Duodenal mucosa (tissue), 2 donors: ENCODE results near the gene OPA3.
"Not testable (repeated sequence)": the region's sequence is repeated elsewhere in the genome, so short reads cannot be mapped to it uniquely, and the experiment has no call there.

Experiments used
- H3K27ac ChIP-seq: one replicate; pipeline ENCODE4 v1.7.0; 2013; ENCODE audit warnings: low read depth, low read length
- H3K27me3 ChIP-seq, 2 donors: one replicate each; pipeline ENCODE4 v1.7.0; 2013; ENCODE audit warnings: low read length in 2 of 2, control low read depth in 1 of 2; ENCODE audit not compliant: insufficient read depth in 2 of 2, control insufficient read depth in 1 of 2
- H3K36me3 ChIP-seq, 2 donors: one replicate each; pipeline ENCODE4 v1.7.0; 2013; ENCODE audit warnings: low read length in 2 of 2, control low read depth in 1 of 2; ENCODE audit not compliant: insufficient read depth in 2 of 2, control insufficient read depth in 1 of 2
- H3K4me1 ChIP-seq, 2 donors: one replicate each; pipeline ENCODE4 v1.7.0; 2013; ENCODE audit warnings: low read length in 2 of 2, control low read depth in 1 of 2; ENCODE audit not compliant: insufficient read depth in 2 of 2, control insufficient read depth in 1 of 2
- H3K4me3 ChIP-seq, 2 donors: one replicate each; pipeline ENCODE4 v1.7.0; 2013; ENCODE audit warnings: low read length in 2 of 2, low read depth in 1 of 2
- H3K9ac ChIP-seq, 2 donors: one replicate each; pipeline ENCODE4 v1.7.0; 2013; ENCODE audit warnings: low read length in 2 of 2, low read depth in 1 of 2
- H3K9me3 ChIP-seq, 2 donors: one replicate each; pipeline ENCODE4 v1.7.0; 2013; ENCODE audit warnings: low read length in 2 of 2, control low read depth in 1 of 2; ENCODE audit not compliant: control insufficient read depth in 1 of 2

Gene OPA3

DNA sequence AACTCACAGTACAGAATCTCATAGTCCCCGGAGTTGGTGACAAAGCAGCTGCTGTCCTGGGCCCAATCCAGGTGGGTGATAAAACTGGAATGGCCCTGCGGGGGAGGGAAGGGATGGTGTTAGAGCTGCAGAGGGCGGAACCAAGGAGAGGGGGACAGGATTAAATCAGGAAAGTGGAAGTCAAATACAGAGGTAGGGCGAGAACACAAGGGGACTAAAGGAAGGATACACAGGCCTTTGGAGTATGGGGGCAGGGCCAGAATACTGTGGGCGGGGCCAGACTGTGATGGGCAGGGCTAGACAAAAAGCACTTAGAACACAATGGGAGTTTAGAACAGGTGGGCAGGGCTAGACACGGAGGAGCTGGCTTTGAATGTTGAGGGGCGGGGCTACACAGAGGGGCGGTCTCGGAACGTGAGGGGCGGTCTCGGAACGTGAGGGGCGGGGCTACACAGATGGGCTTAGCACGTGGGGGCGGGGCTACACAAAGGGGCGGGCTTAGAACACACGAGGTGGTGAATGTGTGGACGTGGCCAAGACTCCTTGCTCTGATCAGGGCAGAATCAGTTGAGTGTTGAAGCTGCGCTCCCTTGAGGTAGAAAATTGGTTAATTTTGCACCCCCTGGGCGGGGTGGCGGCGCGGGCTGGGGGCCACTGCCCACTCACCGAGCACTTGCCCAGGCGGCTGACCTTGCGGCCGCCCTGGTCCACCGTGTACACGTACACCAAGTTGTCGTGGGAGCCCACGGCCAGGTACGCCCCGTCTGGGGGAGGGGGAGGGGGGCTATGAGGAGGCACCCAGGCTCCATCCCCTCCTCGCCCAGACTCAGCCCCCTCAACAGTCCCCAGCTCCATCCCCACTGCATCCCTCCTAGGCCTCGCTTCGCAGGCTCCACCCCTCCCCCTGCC lies 31.4 kb upstream of the OPA3 start:
- Histone ChIP-seq H3K4me1 (peaks cover 12 to 13% of the 10 kb centered on the region in 2 donors), H3K27ac (peak overlapping the region; percentile 56), H3K36me3 (peaks cover 0 to 53% of the 10 kb centered on the region in 2 donors), H3K9me3 (no peaks in the 10 kb centered on the region), H3K4me3 (peak overlapping the region in 1 of 2 donors; percentile 47), H3K9ac (no peak overlapping the region), H3K27me3 (no peaks in the 10 kb centered on the region)

DNA sequence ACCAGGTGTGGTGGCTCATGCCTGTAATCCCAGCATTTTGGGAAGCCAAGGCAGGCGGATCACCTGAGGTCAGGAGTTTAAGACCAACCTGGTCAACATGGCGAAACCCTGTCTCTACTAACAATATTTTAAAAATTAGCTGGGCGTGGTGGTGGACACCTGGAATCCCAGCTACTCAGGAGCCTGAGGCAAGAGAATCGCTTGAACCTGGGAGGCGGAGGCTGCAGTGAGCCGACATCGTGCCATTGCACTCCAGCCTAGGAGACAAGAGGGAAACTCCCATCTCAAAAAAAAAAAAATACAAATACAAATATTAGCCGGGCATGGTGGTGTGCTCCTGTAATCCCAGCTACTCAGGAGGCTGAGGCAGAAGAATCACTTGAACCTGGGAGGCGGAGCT lies 30.5 kb upstream of the OPA3 start:
- Histone ChIP-seq H3K36me3 (peaks cover 0 to 52% of the 10 kb centered on the region in 2 donors), H3K4me1 (peaks cover 12 to 13% of the 10 kb centered on the region in 2 donors), H3K27ac (peak overlapping the region; percentile 73)
- H3K9me3 ChIP-seq, H3K27me3 ChIP-seq, H3K9ac ChIP-seq, H3K4me3 ChIP-seq: not testable (repeated sequence)

DNA sequence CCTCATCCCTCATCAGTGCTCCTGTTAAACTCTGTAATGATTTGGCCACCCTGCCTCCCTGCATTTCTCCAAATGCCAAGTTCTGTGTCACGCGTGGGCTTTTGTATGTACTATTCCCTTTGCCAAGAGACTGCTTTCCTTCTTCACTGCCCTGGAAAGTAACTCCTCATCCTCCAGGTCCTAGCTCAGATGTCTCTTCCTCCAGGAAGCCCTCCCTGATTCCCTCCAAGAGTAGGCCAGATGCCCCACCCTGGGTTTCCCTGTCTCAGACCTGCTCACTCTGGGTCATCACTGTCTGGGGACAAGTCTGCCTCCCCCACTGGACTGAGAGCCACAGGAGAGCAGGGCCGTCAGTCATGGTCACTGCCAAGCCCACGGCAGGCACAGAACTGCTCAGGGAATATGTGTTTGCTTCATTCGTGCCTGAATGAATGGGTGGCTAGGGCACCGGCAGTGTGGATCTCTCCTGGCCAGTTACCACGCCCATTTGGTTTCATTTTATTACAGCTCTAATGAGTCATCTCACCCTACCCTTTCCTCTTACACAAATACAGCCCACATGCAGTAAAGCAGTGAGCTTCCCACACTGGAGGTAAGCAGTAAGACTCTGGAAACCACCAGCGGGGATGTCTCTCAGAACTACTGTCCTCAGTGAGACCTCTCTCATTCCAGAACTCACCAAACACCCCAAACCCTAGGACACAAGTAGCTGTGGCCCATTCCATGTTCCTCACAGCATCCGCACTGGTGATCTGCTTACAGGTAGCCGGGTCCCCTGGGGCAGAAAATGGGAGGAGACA lies 29.5 kb upstream of the OPA3 start:
- Histone ChIP-seq H3K9ac (peak overlapping the region; percentile 2 to 58), H3K36me3 (peaks cover 5 to 49% of the 10 kb centered on the region in 2 donors), H3K27me3 (no peaks in the 10 kb centered on the region), H3K4me1 (peaks cover 12 to 13% of the 10 kb centered on the region in 2 donors), H3K9me3 (no peaks in the 10 kb centered on the region), H3K27ac (peak overlapping the region; percentile 73), H3K4me3 (peak overlapping the region in 1 of 2 donors; percentile 38)

DNA sequence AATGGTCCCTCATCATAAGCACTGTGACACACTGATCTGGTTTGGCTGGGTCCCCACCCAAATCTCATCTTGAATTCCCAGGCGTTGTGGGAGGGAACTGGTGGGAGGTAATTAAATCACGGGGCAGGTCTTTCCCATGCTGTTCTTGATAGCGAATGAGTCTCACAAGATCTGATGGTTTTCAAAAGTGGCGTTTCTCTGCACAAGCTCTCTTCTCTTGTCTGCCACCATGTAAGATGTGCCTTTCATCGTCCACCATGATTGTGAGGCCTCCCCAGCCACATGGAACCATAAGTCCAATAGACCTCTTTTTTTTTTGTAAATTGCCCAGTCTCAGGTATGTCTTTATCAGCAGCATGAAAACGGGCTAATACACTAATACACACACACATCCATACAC lies 24.3 kb upstream of the OPA3 start:
- Histone ChIP-seq H3K4me1 (peaks cover 12 to 13% of the 10 kb centered on the region in 2 donors), H3K36me3 (peaks cover 5 to 35% of the 10 kb centered on the region in 2 donors), H3K9me3 (no peaks in the 10 kb centered on the region), H3K9ac (no peak overlapping the region), H3K27me3 (no peaks in the 10 kb centered on the region), H3K27ac (no peak overlapping the region), H3K4me3 (no peak overlapping the region)

DNA sequence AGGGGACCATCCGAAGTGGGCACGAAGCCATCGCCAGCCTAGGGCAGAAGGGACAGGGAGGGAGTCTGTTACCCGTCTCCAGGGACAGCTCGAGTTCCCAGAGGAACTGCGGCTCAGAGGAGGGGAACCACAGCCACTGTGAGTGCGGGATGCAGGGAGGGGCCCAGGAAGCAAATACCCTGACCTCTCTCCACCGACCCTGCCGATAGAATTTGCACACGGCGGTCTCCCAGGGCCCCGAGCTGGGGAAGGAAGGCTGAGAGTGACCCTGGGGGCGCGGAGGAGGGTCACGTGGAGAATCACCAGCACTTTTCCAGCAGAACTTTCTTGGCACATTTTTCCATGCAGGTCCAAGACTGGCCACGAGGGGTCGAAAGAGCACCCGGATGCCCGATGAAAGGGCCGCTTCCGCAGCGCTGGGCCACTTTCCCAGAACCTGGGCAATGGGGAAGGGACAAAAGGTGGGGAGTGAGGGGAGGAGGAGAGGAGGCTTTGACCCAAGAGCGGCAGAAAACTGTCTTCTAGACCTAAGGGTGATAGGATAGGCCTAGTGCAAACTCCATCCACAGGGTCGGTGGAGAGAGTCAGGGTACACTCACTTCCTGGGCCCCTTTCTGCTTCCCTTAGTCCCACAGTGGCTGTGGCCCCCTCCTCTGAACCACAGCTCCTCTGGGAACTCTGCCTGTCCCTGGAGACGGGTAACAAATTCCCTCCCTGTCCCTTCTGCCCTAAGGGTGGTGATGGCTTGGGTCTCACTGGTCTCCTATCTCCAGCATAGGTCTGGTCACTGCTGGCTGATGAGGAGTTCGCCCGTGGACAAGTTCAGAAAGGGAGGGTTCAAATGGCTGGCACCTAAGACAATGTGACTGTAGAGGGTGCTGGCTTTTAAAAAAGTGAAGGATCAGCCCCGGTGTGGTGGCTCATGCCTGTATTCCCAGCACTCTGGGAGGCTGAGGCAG lies 22.7 kb upstream of the OPA3 start:
- Histone ChIP-seq H3K27ac (no peak overlapping the region), H3K4me3 (peak overlapping the region; percentile 6 to 36), H3K36me3 (peaks cover 5 to 20% of the 10 kb centered on the region in 2 donors), H3K4me1 (peaks cover 9% of the 10 kb centered on the region in 2 donors), H3K27me3 (peaks cover 3 to 6% of the 10 kb centered on the region in 2 donors), H3K9me3 (no peaks in the 10 kb centered on the region), H3K9ac (peak overlapping the region; percentile 16 to 57)

DNA sequence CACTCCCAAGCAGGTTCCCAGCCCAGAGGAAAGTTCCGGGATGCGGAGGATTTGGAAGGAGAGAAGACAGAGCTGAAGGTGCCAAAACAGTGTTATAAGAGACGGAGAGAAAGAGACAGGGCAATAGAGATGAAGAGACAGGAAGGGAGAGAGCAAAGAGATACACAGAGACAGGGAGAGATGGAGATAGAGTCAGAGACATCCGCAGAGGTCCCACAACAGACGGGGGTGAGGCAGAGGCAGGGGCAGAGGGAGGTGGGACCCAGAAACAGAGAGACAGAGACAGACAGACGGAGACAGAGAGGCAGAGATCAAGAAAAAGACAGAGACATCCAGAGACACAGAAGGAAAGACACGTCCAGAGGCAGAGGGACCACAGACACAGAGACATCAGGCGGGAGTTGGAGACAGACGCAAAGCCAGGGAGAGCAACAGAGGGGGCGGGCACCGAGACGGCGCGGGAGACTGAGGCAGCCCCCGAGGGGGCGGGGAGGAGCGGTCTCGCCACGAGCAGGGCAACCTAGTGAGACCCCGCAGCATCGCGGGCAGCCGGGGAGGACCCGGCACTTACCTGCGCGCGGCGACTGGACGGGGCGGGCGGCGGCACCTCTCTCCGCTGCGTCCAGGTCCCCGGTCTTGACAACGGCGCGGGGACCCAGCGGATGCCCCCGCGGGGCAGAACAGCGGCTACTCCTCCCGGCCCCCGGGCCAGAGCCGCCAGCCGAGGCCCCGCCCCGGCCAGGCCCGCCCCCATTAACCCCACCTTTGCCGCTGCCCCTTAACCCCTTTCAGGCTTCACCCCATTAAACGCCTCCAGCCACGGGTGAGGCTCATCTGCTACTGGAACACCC lies 17.1 kb upstream of the OPA3 start, which contains the start of gene GPR4:
GPR4 (minus strand) TSS at position 689 of the 851 bp plus-strand sequence. CDS start 10,346 bp downstream, outside the sequence.
- Histone ChIP-seq H3K4me3 (peak within 1 kb of the TSS in 1 of 2 donors; percentile 6), H3K4me1 (peaks cover under 1 to 8% of the 10 kb centered on the region in 2 donors), H3K36me3 (no peaks in the 10 kb centered on the region), H3K27ac (peak within 1 kb of the TSS; percentile 22), H3K9ac (no peak within 1 kb of the TSS), H3K9me3 (no peaks in the 10 kb centered on the region), H3K27me3 (peaks cover 54 to 56% of the 10 kb centered on the region in 2 donors)

DNA sequence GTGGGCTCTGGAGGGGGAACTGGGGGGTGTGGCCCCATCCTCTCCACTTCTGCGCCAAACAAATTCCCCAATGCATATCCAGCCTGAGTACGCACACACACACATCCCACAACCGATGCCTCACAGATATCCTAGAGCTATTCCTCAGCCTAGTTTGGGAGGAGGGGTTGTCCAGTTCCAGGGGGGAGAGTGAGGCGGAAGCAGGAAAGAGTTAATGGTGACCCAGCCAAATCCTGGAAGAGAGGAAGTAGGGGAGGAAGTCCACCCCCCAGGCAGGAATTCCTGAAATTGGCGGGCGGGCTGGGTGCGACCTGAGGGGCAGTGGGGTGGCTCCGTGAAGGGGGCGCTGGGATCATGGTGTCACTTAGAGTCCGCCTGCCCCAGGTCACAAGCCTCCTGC lies 16.5 kb upstream of the OPA3 start:
- peaks cover 0 to 8% of the 10 kb centered on the region in 2 donors for H3K4me1 ChIP-seq
- H3K36me3 ChIP-seq: no peaks in the 10 kb centered on the region
- H3K9me3 ChIP-seq: no peaks in the 10 kb centered on the region
- peak overlapping the region; percentile 22 for H3K27ac ChIP-seq
- H3K4me3 ChIP-seq: no peak overlapping the region
- peaks cover 54 to 57% of the 10 kb centered on the region in 2 donors for H3K27me3 ChIP-seq
- no peak overlapping the region for H3K9ac ChIP-seq

DNA sequence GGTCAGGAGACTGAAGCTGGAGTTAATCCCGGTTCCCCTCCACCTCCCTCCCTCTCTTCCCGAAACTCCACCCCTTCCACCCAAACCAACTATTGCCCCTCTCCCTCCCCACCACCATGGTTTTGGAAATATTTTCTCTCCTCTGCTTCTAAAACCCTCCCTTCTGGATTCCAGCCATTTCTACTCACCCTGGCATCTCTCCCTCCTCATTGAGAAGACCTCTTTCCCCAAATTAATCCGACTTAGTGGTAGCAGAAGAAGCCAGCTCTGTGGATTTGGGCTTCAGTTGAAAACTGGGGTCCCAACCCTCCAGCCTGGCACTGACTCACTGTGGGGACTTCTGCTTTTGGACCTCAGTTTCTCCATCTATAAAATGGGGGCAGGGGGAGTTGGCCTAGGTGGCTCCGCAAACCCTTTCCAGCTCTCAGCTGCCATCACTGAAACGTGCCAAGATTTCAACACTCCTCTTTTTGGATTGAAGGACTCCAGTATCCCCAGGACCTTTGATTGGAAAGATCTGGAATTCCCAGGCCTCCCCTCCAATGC lies 15.8 kb upstream of the OPA3 start:
- peaks cover 0 to 8% of the 10 kb centered on the region in 2 donors for H3K4me1 ChIP-seq
- H3K27ac ChIP-seq: no peak overlapping the region
- no peak overlapping the region for H3K9ac ChIP-seq
- peaks cover 54 to 61% of the 10 kb centered on the region in 2 donors for H3K27me3 ChIP-seq
- H3K9me3 ChIP-seq: no peaks in the 10 kb centered on the region
- no peak overlapping the region for H3K4me3 ChIP-seq
- no peaks in the 10 kb centered on the region for H3K36me3 ChIP-seq
